GM12872 (cell line): Measurements from ENCODE around the gene NDUFV3.

Experiments
- CTCF ChIP-seq: IDR thresholded peaks from 3 replicates; pipeline ENCODE4 v1.5.1; 2011; ENCODE audit warnings: low read depth, mild to moderate bottlenecking, low read length, moderate library complexity; ENCODE audit not compliant: insufficient read depth

The NDUFV3 gene

GRCh38 chr21:42854246-42855010 is 38.7 kb upstream of the NDUFV3 start:
- TF ChIP-seq CTCF: no peak

GRCh38 chr21:42855171-42855936 is 37.8 kb upstream of the NDUFV3 start:
- TF ChIP-seq CTCF: no peak

DNA sequence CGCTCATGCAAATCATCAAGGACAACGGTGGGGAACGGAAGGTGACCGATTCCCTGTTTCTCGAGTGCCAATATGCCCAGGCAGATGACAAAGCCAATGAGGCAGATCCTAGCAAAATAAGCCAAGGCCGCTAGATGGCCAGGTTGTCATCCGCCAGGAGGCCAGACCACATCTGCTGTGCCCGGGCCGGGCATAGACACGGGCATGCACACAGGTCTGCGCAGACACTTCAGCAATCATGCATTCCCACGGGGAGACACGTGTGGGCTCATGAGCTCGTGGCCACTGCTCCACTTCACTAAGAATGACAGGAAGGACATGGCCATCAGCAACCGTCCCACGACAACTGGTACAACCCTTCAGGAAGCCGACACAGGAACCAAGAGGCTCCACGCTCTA is 37.2 kb upstream of the NDUFV3 start:
- TF ChIP-seq CTCF: no peak

DNA sequence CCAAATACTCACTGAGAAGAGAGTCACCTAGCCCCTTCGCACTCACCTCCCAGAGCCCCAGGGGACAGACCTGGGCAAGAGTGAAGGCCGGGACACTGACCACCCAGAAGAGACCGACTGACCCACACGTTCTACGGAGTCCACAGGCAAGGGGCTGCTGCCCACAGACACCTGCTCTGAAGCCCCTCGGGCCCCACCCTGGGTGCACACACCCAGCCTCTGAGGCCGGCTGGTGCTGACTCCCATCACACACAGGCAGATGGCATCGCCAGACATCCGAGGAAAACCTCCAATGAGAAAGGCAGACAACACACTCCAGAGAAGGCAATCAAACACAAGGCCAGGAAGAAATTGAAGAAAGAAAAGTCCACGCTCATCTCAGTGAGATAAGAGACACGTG is 35.9 kb upstream of the NDUFV3 start:
- no peak for TF ChIP-seq CTCF

GRCh38 chr21:42858185-42858847 is 34.8 kb upstream of the NDUFV3 start:
- no peak for TF ChIP-seq CTCF

DNA sequence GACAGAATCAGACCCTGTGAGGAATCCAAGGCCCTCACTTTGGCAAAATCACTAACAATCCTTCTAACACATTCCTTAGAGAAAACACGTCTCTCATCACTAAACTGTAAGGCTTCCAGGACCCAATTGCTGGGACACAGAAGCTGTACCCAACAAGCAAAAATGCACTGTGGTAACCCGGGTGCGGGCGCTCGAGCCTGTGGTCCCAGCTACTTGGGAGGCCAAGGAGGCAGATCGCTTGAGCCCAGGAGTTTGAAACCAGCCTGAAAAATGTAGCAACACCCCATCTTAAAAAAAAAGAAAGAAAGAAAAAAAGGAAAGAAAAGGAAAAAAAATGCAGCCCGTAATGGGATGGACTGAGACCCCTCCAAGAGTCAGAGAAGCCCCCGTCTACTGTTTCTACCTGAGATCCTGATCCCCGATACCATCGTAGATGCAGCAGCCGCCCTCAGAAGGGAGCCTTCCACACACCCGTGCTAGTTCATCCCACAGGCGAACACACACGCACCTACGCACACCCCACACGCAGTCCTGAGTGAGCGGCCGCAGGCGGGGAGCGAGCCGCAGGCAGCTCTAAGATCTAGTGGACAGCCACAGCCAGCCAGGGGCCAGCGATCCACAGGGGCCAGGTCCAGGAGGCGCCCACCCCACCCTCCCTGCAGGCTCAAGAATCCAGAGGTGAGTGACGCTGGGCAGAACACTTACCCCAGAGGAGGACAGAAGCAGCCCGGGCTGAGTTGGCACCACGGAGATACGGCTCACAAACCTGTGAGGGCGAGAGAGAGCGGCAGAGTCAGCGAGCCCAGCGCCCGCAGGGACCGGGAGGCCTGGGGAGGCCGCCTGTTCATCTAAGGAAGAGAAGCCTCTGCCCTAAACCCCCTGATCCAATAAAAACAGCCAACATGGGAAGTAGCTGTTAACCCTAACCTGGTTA is 33.9 kb upstream of the NDUFV3 start:
- TF ChIP-seq CTCF: no peak

DNA sequence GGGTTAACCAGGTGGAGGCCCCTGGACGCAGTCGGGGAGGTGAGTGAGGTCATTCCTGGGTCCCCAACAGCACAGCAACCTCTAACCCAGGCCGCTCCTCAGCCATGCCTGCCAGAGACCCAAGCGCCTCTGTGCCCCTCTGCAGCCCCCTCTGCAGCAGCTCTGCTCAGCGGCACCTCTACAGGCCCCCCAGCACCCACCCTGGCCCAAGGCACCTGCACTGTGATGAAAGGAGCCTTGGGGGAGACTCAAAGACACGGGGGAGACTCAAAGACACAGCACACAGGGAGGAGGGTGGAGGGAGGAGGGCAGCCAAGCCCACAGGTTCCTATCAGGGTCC is 33.2 kb upstream of the NDUFV3 start:
- TF ChIP-seq CTCF: no peak
